Measurements from ENCODE around the gene TOM1L1.

- TF ChIP-seq CTCF (IDR thresholded peaks at IDR 0.05 in 4 of 5, conservative IDR thresholded peaks at IDR 0.05 in 1 of 5) (no peak), POLR2A (IDR thresholded peaks at IDR 0.05) (no peak)
Observed at GRCh38 chr17:54876656-54877195, 23.9 kb upstream of the TOM1L1 start.

All from gastrocnemius medialis (tissue), 4 donors.